Testis (tissue), 2 donors: ENCODE measurements around the gene RABGGTA.

ENCODE experiments used
- CTCF ChIP-seq, 3 experiments: fragments of 450-650 bp in 2 of 3; fragments of 200-600 bp in 1 of 3; sonication (generic) in 1 of 3; IDR thresholded peaks; one replicate each; pipeline ENCODE4 v1.5.1; 2016 to 2019; ENCODE audit warnings: antibody characterized with exemption in 3 of 3, mild to moderate bottlenecking in 2 of 3, moderate library complexity in 1 of 3
- POLR2A ChIP-seq: fragments of 450-650 bp; IDR thresholded peaks from one replicate; pipeline ENCODE4 v1.6.1; 2017; ENCODE audit warnings: antibody characterized with exemption, mild to moderate bottlenecking, moderate library complexity

- TF ChIP-seq POLR2A (no peak), CTCF (IDR thresholded peaks at IDR 0.05) (no peak)
These were observed 34.5 kb downstream of the RABGGTA start for GRCh38 chr14:24236689-24237462.
